GM12892 (cell line): Measurements from ENCODE around the gene IGF2BP3.

Experiments
- POLR2A ChIP-seq: IDR thresholded peaks from 2 replicates; pipeline ENCODE4 v1.6.1; 2011; ENCODE audit warnings: low read depth, low read length, control low read depth
- POLR2AphosphoS5 ChIP-seq: IDR thresholded peaks from 2 replicates; pipeline ENCODE4 v1.6.1; 2011; ENCODE audit warnings: low read depth, low read length, control low read depth
- TAF1 ChIP-seq: IDR thresholded peaks from 2 replicates; pipeline ENCODE4 v1.6.1; 2011; ENCODE audit warnings: low read depth, mild to moderate bottlenecking, control low read depth, low read length, borderline replicate concordance

- no peak for TF ChIP-seq POLR2AphosphoS5
- TF ChIP-seq POLR2A = no peak
- no peak for TF ChIP-seq TAF1
These were observed 3.5 kb upstream of the IGF2BP3 start for GRCh38 chr7:23473844-23474093.
